HTERT RPE-1 (cell line): ENCODE measurements around the gene DGKD.

Source experiments
- in situ Hi-C: fragments of 300-500 bp; cut with MboI; formaldehyde crosslinking; loops from 4 replicates; pipeline ENCODE4 v1.14.3; 2020; ENCODE audit warnings: low sequenced_read_pairs

The DGKD gene

DNA sequence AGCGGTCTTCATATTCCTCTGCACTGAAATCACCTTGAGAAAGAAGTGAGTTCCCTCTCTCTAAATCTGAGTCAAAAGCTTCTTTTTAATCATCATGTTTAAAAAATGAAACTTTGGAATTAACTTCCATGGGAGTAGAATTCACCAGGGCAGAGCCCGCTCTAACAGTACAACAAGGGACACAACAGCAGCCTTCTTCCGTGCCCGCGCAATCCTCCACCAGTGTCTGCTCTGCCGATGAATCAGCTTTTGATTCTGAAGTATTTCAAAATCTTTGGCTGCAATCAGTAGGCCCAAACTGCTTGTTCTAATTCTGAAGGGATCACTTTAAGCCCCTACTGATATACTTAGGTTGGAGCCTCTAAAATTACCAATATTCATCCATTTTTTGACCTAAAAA is 135.4 kb downstream of the DGKD start:
- in situ Hi-C loops: no loop called here

- in situ Hi-C loops: no loop called here
Observed at GRCh38 chr2:233490831-233491230, 136.5 kb downstream of the DGKD start.

DNA sequence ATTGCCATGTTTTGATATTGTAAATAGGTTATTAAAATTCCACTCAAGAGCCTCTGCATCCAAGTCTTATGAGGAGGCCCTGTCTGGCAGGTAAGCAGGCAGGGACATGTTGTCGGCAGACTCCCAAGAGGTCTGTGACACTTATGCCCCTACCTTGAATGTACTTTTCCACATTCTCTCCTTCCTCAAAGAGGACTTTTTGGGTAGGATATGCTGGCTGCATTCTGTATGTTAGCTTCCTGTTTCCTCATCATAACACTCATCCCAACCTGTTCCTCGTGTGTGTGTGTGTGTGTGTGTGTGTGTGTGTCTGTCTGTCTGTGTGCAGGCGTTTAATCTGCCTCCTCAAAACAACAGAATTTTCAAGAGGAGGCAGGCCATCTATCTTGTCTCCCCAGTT is 137.0 kb downstream of the DGKD start:
- in situ Hi-C loops: no loop called here

DNA sequence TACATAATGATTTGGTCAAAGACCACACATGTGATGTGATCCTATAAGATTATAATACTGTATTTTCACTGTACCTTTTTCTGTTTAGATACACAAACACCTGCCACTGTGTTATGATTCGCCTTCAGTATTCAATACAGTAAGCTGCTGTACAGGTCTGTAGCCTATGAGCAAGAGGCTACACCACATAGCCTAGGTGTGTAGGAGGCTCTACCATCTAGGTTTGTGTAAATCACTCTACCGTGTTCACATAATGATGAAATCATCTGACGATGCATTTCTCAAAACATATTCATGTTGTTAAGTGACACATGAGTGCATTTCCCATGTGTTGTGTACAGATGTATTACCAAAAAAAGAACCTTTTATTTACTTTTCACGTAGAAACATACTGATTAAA is 137.8 kb downstream of the DGKD start:
- in situ Hi-C loops: no loop called here

DNA sequence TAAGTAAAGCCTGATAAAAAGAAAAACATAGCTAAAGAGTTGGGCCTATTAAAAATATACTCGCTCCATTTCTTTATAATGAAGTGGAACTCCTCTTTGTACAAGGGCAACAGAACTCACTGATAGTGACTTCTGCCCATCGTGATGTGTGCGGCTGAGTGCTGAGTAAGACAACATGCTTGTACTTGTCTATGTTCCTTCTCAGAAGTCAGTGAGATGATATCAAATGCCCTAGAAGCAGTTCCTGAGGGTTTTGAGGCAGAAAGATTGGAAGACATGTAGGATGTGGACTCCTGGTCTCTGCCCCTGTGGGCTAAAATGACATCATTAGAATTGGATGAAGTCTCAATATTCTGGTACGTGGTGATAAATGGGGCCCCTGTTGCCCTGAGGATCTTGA is 138.5 kb downstream of the DGKD start:
- in situ Hi-C loops: no loop called here

GRCh38 chr2:233495503-233496496 is 141.5 kb downstream of the DGKD start:
- in situ Hi-C loops: no loop called here

DNA sequence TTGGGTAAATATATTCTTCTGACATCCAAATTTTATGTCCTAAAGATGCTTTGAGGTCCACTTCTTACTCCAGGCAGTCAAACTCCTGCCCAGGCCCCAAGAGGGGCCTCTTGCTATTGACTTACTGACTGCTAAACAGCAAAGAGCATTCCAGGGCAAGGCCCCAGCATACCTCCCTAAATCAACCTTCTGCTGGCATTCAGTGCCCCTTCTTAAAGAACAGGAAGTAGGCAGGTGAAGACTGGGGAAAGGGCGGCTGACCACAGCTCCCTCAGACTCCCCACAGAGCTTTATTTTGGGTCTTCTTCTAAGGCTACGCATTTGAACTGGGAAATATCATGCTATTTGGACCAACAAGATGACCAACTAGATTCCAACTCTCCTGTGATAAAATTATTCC is 143.4 kb downstream of the DGKD start:
- in situ Hi-C loops: no loop called here

GRCh38 chr2:233498126-233498525 is 143.8 kb downstream of the DGKD start:
- in situ Hi-C loops: no loop called here

- in situ Hi-C loops: no loop called here
Observed at GRCh38 chr2:233499928-233500327, 145.6 kb downstream of the DGKD start.

- in situ Hi-C loops: no loop called here
Observed at GRCh38 chr2:233501198-233502076, 147.1 kb downstream of the DGKD start.

DNA sequence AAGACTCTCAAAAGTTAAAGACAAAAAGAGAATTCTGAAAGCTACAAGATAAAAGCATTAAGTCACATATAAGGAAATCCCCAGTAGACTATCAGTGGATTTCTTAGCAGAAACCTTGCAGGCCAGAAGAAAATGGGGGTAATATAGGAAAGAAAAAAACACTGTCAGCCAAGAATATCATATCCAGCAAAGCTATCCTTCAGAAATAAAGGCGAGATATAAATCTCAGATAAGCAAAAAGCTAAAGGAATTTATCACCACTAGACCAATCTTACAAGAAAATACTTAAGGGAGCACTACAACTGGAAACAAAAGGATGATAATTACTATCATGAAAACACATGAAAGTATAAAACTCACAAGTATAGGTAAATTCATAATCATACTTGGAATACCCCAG is 149.2 kb downstream of the DGKD start:
- in situ Hi-C loops: no loop called here

- in situ Hi-C loops: no loop called here
Observed at GRCh38 chr2:233503947-233504637, 149.8 kb downstream of the DGKD start.

DNA sequence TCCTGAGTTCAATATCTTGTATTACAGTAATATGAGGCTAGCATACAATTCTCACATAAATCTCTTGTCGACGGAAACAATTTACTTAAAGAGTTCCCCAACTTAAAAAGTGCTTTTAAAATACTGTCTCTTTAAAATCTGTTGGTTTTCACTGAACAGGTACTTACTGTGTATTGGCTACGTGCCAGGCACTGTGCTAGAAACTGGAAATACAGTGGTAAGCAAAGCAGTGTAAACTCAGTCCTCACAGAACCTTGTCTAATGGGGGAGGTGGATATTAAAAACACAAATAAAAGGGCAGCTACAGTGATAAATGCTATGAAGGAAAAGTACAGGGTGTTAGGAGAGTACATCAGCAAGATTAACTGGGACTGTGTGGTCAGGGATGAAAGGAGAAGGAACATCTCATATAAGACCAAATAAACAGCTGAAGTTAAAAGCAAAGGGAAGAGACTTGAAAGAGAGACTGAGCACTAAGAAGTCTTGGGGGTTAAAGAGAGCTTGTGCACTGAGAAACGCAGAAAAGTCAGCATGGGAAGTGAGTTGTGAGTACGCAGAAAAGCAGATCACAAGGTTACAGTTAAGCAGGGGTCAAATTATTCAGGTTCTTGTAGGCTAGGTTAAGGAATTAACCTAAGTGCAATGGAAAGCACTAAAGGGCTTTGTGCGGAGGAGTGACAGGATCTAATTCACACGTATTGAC is 159.8 kb downstream of the DGKD start:
- in situ Hi-C loops: no loop called here

DNA sequence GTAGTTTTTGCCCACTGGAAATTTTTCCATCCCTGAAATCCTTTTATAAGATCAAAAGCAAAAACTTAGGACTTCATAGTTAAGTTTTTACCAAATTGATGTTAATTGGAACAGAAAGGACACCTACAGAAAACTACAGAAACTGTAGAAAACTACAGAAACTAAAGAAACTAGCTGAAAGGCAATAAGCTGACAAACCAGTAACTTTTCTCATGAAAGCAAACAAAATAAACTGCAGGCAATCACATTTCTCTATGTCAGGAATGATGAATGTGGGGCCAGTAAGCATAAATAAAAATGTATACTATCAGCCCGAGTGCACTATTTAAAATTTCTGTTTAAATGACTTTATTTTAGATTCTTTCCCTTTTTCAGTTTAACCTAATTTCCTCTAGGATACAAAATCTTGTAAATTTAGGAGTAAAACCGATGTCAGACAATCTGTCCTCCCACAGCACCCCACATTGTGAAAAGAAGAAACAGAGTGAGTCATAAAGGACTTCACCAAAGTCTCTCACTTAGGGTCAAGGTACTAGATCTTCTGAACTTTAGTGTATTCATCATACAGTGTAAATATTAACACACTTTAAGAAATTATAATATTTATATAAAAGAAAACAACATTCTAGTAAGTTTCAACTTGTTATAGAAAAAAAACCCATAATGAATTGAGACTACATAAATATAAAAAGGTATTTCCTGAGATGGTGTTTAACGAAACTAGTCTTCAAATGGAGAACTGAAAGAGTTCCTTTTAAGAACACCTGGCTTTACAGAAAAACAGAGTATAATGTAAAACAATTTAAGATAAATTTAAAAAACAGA is 165.7 kb downstream of the DGKD start:
- in situ Hi-C loops: no loop called here
